ENCODE results near the gene UFD1.

- no peak for TF ChIP-seq CTCF (IDR thresholded peaks at IDR 0.05)
- TF ChIP-seq POLR2A (IDR thresholded peaks at IDR 0.05) = no peak
- TF ChIP-seq POLR2AphosphoS5 (IDR thresholded peaks at IDR 0.05) = no peak
- no peak for TF ChIP-seq EP300 (IDR thresholded peaks at IDR 0.05)
Observed at GRCh38 chr22:19480173-19480568, 1.2 kb upstream of the UFD1 start.
